Heart left ventricle (tissue), 13 donors: Measurements from ENCODE around the gene NGEF.

Experiments
- CTCF ChIP-seq, 12 donors: fragments of 200-600 bp; sonication (generic) in 4 of 12; IDR thresholded peaks; one replicate each; pipeline versions ENCODE4 v1.5.0 to v1.8.0; 2018 to 2022; ENCODE audit warnings: antibody characterized with exemption in 12 of 12, mild to moderate bottlenecking in 5 of 12
- POLR2A ChIP-seq, 2 donors: fragments of 450-650 bp; IDR thresholded peaks; one replicate each; pipeline ENCODE4 v1.6.1; 2017; ENCODE audit warnings: antibody characterized with exemption in 2 of 2, mild to moderate bottlenecking in 2 of 2, moderate library complexity in 2 of 2
- donor health status: ischemic (EF 13 %, LVEDD 7.1; RV severe dilation, severe dysfunction).
- donor health status: DM: no; HTN: yes; CAD: no.
- donor health status: DM: no; HTN: no; CAD: no.
- donor health status: ischemic (EF 25% LVEDD 6.9; RV normal size, moderate dysfunction).
- donor health status: ischemic (EF 25% LVEDD 5.7; RV mildly dilated, moderate dysfunction).
- donor health status: ischemic (EF 35%, LVEDD 5.7; RV mildly dilated, moderate dysfunction).
- donor health status: nonischemic (EF 11% LVEDD 7.7; RV severe dilation, severe dysfunction).
- donor health status: DM: yes; HTN: yes; CAD: no.
- donor health status: PGD.
- donor health status: ischemic (EF 29% LVEDD 5.4; RV normal size, mild dysfunction).
- donor health status: nonischemic (EF 23%, LVEDD 6.1; RV moderate dilation, normal function).

- TF ChIP-seq CTCF (IDR thresholded peaks at IDR 0.05) = no peak
- TF ChIP-seq POLR2A (IDR thresholded peaks at IDR 0.05) = no peak
Measured at GRCh38 chr2:232836934-232837333, 176.1 kb downstream of the NGEF start.
